Measurements from ENCODE around the gene TMEM182.

DNA sequence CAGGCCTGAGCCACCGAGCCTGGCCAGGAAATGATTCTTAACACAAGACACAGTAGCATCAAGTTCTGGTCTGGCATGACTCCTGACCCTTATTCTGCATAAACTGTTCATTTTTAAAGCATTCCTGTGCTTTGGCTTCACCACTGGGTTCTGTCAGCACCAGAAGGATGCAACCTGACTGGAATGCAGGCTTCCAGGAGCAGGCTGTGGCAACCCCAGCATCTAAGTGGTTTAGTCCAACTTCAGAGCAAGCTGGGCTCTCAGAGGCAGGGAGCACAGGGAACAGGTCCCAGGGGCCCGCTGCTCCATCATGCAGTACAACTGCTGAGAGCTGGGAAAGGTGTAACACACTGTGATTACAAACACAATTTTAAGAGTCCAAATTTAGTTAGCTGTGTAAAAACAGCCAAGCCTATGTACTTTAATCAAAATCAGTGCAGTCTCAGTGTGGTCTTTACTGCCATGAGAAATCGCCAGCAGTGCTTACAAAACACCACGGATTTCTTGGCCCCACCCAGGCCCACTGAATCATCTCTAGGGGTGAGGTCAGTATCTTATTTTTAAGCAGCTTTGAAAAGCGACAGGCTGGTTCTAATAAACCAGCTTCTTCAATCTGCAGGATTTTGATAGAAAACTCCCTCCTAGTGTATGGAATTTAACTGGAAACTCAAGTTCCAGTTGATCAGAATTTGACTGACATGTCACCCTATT, 44.4 kb upstream of the TMEM182 start:
- TF ChIP-seq POLR2A (IDR thresholded peaks at IDR 0.05): no peak
- TF ChIP-seq, protein P1, sequence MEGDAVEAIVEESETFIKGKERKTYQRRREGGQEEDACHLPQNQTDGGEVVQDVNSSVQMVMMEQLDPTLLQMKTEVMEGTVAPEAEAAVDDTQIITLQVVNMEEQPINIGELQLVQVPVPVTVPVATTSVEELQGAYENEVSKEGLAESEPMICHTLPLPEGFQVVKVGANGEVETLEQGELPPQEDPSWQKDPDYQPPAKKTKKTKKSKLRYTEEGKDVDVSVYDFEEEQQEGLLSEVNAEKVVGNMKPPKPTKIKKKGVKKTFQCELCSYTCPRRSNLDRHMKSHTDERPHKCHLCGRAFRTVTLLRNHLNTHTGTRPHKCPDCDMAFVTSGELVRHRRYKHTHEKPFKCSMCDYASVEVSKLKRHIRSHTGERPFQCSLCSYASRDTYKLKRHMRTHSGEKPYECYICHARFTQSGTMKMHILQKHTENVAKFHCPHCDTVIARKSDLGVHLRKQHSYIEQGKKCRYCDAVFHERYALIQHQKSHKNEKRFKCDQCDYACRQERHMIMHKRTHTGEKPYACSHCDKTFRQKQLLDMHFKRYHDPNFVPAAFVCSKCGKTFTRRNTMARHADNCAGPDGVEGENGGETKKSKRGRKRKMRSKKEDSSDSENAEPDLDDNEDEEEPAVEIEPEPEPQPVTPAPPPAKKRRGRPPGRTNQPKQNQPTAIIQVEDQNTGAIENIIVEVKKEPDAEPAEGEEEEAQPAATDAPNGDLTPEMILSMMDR (IDR thresholded peaks at IDR 0.05): no peak
